Astrocyte (in vitro differentiated cells and primary cell): ENCODE measurements around the gene GRM2. TPM values are rescaled to one million over a fixed set of nuclear protein-coding genes. Genes with fewer than 3 reads are reported as not detected.

Source experiments
- DNase-seq: peaks from one replicate; pipeline ENCODE4 v3.0.0-alpha.2; 2010; ENCODE audit warnings: low read depth
- FAIRE-seq: peaks from 2 replicates; lab custom pipeline; 2011; peaks lifted over from hg19 to GRCh38; lab: Jason Lieb, UNC
- H2AFZ ChIP-seq: 2 replicates; pipeline ENCODE4 v1.6.0; 2012; ENCODE audit warnings: low read depth, low read length, inconsistent platforms
- H3K27ac ChIP-seq: 2 replicates; pipeline ENCODE4 v1.5.1; 2011; ENCODE audit warnings: low read depth, low read length, inconsistent platforms
- H3K27me3 ChIP-seq: 2 replicates; pipeline ENCODE4 v1.6.0; 2011; ENCODE audit warnings: low read length, inconsistent platforms; ENCODE audit not compliant: insufficient read depth
- H3K36me3 ChIP-seq: 2 replicates; pipeline ENCODE4 v1.5.1; 2011; ENCODE audit warnings: low read length, inconsistent platforms; ENCODE audit not compliant: insufficient read depth
- H3K4me1 ChIP-seq: 2 replicates; pipeline ENCODE4 v1.5.1; 2011; ENCODE audit warnings: low read length, inconsistent platforms; ENCODE audit not compliant: insufficient read depth
- H3K4me2 ChIP-seq: 2 replicates; pipeline ENCODE4 v1.6.0; 2012; ENCODE audit warnings: low read length, inconsistent platforms
- H3K4me3 ChIP-seq: 2 replicates; pipeline ENCODE4 v1.5.1; 2011; ENCODE audit warnings: low read depth, mild to moderate bottlenecking, low read length, inconsistent platforms; ENCODE audit not compliant: insufficient read depth
- H3K79me2 ChIP-seq: 2 replicates; pipeline ENCODE4 v1.6.0; 2012; ENCODE audit warnings: mild to moderate bottlenecking, low read length, inconsistent platforms; ENCODE audit not compliant: insufficient read depth
- H3K9ac ChIP-seq: 2 replicates; pipeline ENCODE4 v1.6.0; 2012; ENCODE audit warnings: mild to moderate bottlenecking, low read length, inconsistent platforms
- H3K9me3 ChIP-seq: 2 replicates; pipeline ENCODE4 v1.5.1; 2012; ENCODE audit warnings: low read depth, mild to moderate bottlenecking, low read length, inconsistent platforms; ENCODE audit not compliant: insufficient read depth
- H4K20me1 ChIP-seq: 2 replicates; pipeline ENCODE4 v1.6.0; 2012; ENCODE audit warnings: low read length, inconsistent platforms; ENCODE audit not compliant: insufficient read depth
- H3K27ac Mint-ChIP-seq: one replicate; pipeline ENCODE4 v1.8.0; 2021; ENCODE audit warnings: mild to moderate bottlenecking, mixed read lengths; ENCODE audit not compliant: unreplicated experiment
- H3K27me3 Mint-ChIP-seq: one replicate; pipeline ENCODE4 v1.8.0; 2021; ENCODE audit warnings: low read depth, mixed read lengths; ENCODE audit not compliant: unreplicated experiment
- H3K36me3 Mint-ChIP-seq: one replicate; pipeline ENCODE4 v1.8.0; 2021; ENCODE audit warnings: low read depth, mixed read lengths; ENCODE audit not compliant: unreplicated experiment
- H3K4me1 Mint-ChIP-seq: one replicate; pipeline ENCODE4 v1.8.0; 2021; ENCODE audit warnings: low read depth, mixed read lengths; ENCODE audit not compliant: unreplicated experiment
- H3K4me3 Mint-ChIP-seq: one replicate; pipeline ENCODE4 v1.8.0; 2021; ENCODE audit warnings: mild to moderate bottlenecking, moderate library complexity, mixed read lengths; ENCODE audit not compliant: unreplicated experiment
- H3K9me3 Mint-ChIP-seq: one replicate; pipeline ENCODE4 v1.8.0; 2021; ENCODE audit warnings: mild to moderate bottlenecking, mixed read lengths; ENCODE audit not compliant: unreplicated experiment
- EZH2 ChIP-seq: IDR thresholded peaks from 2 replicates; pipeline ENCODE4 v1.6.1; 2012; ENCODE audit warnings: mild to moderate bottlenecking, low read length, inconsistent platforms; ENCODE audit not compliant: insufficient read depth
- total RNA-seq: library from RNA; stranded (reverse); gene quantifications from 2 replicates; pipeline ENCODE4 v1.2.1, GENCODE V29; 2021
- TF ChIP-seq, protein P1 (sequence below): IDR thresholded peaks from 2 replicates; pipeline ENCODE4 v1.5.1; 2011; ENCODE audit warnings: low read depth, mild to moderate bottlenecking, inconsistent platforms, low read length, moderate library complexity; ENCODE audit not compliant: insufficient read depth

GRM2 gene
- total RNA-seq, 1 donor from 2014 or later = 0.25 TPM

DNA sequence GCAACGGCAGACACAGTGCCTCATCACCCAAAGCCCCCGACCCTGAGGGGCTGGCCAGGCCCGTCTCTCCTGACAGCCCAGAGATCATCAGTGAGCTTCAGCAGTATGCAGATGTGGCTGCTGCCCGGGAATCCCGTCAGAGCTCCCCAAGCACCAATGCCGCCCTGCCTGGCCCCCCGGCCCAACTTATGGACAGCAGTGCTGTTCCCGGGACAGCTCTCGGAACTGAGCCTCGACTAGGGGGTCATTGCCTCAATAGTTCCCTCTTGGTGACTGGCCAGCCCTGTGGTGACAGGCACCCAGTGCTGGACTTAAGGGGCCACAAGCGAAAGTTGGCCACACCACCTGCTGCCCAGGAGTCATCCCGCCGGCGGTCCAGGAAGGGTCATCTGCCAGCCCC is 44.4 kb upstream of the GRM2 start:
- Histone ChIP-seq H3K79me2 (no peaks in the 10 kb centered on the region), H3K4me1 (no peaks in the 10 kb centered on the region), H3K9me3 (no peaks in the 10 kb centered on the region), H2AFZ (no peak overlapping the region), H3K4me3 (no peak overlapping the region), H4K20me1 (no peaks in the 10 kb centered on the region), H3K9ac (no peak overlapping the region), H3K36me3 (peaks cover 17% of the 10 kb centered on the region), H3K27me3 (no peaks in the 10 kb centered on the region), H3K27ac (no peak overlapping the region), H3K4me2 (no peak overlapping the region)
- H3K4me3 Mint-ChIP-seq = no peak overlapping the region
- H3K27ac Mint-ChIP-seq = no peak overlapping the region
- H3K4me1 Mint-ChIP-seq = no peaks in the 10 kb centered on the region
- FAIRE-seq = no peak
- H3K36me3 Mint-ChIP-seq = peaks cover 21% of the 10 kb centered on the region
- TF ChIP-seq, protein P1, sequence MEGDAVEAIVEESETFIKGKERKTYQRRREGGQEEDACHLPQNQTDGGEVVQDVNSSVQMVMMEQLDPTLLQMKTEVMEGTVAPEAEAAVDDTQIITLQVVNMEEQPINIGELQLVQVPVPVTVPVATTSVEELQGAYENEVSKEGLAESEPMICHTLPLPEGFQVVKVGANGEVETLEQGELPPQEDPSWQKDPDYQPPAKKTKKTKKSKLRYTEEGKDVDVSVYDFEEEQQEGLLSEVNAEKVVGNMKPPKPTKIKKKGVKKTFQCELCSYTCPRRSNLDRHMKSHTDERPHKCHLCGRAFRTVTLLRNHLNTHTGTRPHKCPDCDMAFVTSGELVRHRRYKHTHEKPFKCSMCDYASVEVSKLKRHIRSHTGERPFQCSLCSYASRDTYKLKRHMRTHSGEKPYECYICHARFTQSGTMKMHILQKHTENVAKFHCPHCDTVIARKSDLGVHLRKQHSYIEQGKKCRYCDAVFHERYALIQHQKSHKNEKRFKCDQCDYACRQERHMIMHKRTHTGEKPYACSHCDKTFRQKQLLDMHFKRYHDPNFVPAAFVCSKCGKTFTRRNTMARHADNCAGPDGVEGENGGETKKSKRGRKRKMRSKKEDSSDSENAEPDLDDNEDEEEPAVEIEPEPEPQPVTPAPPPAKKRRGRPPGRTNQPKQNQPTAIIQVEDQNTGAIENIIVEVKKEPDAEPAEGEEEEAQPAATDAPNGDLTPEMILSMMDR = no peak
- TF ChIP-seq EZH2 = no peak
- DNase-seq = no peak
- H3K9me3 Mint-ChIP-seq = no peaks in the 10 kb centered on the region
- no peaks in the 10 kb centered on the region for H3K27me3 Mint-ChIP-seq

DNA sequence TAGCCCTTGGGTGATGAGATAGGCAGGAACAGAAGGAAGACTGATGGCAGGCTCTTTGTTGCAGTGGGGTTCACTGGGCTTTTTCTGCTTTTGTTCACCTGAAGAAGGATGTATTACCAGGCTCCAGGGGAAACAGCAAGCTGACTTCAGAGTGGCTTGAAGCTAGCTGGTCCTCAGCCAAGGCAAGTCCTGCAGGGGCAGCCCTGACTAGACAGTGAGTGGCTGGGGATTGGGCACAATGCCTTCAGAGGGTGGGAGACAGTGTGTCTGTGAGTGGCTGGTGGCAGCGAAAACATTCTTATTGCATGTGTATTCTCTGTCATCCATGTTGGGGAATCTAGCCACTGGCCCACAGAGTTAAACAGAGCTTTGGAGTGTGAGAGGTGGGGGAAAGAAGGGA is 38.1 kb upstream of the GRM2 start:
- no peak overlapping the region for H3K4me3 Mint-ChIP-seq
- Histone ChIP-seq H3K79me2 (peaks cover 7% of the 10 kb centered on the region), H3K9me3 (no peaks in the 10 kb centered on the region), H3K4me2 (no peak overlapping the region), H2AFZ (no peak overlapping the region), H3K27ac (no peak overlapping the region), H3K9ac (peak overlapping the region; percentile 1), H3K27me3 (no peaks in the 10 kb centered on the region), H4K20me1 (peaks cover 20% of the 10 kb centered on the region), H3K4me3 (no peak overlapping the region), H3K4me1 (peaks cover 12% of the 10 kb centered on the region), H3K36me3 (peaks cover 3% of the 10 kb centered on the region)
- H3K4me1 Mint-ChIP-seq = peaks cover 18% of the 10 kb centered on the region
- DNase-seq (peak; percentile 30), FAIRE-seq (no peak)
- H3K27ac Mint-ChIP-seq = peak overlapping the region; percentile 4
- no peaks in the 10 kb centered on the region for H3K27me3 Mint-ChIP-seq
- no peak for TF ChIP-seq EZH2
- TF ChIP-seq, protein P1 = no peak
- H3K9me3 Mint-ChIP-seq = no peaks in the 10 kb centered on the region
- H3K36me3 Mint-ChIP-seq = peaks cover 10% of the 10 kb centered on the region

DNA sequence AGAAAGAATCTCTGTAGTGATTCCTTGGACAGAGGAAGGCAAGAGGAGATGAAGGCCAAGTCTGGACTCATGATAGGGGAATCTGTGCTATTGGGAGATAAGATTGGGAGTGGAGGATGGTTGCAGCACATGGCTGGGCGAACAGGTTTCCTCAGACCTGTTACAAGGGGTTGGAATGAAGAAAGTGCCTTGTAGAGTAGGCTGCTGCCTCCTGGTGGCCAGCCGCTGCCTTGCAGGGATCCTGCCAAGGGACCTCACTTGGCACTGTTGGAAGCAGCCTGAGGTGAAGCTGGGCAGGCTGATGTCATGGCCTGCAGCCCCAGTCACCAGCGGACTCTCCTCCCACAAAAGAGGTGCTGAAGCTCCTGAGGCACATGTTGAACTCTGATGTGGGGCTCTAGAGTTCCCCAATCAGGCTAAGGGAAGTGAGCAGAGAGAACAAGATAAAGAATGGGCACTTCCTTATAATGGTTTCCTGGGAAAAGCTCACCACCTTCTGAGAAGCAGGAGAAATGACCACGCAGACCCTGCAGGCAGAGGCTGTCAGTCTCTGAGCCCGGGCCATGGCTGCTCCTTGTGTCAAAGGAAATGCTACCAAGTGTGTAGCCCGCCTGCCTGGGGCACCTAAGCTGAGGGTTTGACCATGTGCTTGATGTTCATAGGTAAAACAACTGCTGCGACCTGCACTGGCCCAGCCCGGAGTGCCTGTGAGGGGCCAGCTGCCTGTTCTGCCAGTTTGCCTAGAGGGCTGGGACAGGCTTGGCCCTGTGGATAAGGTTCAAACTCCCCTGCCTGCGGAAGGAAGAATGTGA is 37.4 kb upstream of the GRM2 start:
- DNase-seq (peak; percentile 55), FAIRE-seq (peak; percentile 5)
- Histone ChIP-seq H2AFZ (no peak overlapping the region), H3K4me1 (peaks cover 12% of the 10 kb centered on the region), H4K20me1 (peaks cover 27% of the 10 kb centered on the region), H3K36me3 (peaks cover 3% of the 10 kb centered on the region), H3K79me2 (peaks cover 7% of the 10 kb centered on the region), H3K27ac (no peak overlapping the region), H3K9ac (peak overlapping the region; percentile 1), H3K4me2 (no peak overlapping the region), H3K27me3 (no peaks in the 10 kb centered on the region), H3K4me3 (no peak overlapping the region), H3K9me3 (no peaks in the 10 kb centered on the region)
- peak overlapping the region; percentile 46 for H3K4me3 Mint-ChIP-seq
- TF ChIP-seq, protein P1 = peak; percentile 96
- TF ChIP-seq EZH2 = no peak
- peaks cover 10% of the 10 kb centered on the region for H3K36me3 Mint-ChIP-seq
- H3K27ac Mint-ChIP-seq = peak overlapping the region; percentile 75
- H3K27me3 Mint-ChIP-seq = no peaks in the 10 kb centered on the region
- H3K4me1 Mint-ChIP-seq = peaks cover 18% of the 10 kb centered on the region
- no peaks in the 10 kb centered on the region for H3K9me3 Mint-ChIP-seq
